Measurements from ENCODE around the gene RAB3IP. TPM values are rescaled to one million over a fixed set of nuclear protein-coding genes. Genes with fewer than 3 reads are reported as not detected.

Gene RAB3IP
- total RNA-seq, 4 donors from 2014 or later: 24.1 to 38.4 (median 36.3) TPM

DNA sequence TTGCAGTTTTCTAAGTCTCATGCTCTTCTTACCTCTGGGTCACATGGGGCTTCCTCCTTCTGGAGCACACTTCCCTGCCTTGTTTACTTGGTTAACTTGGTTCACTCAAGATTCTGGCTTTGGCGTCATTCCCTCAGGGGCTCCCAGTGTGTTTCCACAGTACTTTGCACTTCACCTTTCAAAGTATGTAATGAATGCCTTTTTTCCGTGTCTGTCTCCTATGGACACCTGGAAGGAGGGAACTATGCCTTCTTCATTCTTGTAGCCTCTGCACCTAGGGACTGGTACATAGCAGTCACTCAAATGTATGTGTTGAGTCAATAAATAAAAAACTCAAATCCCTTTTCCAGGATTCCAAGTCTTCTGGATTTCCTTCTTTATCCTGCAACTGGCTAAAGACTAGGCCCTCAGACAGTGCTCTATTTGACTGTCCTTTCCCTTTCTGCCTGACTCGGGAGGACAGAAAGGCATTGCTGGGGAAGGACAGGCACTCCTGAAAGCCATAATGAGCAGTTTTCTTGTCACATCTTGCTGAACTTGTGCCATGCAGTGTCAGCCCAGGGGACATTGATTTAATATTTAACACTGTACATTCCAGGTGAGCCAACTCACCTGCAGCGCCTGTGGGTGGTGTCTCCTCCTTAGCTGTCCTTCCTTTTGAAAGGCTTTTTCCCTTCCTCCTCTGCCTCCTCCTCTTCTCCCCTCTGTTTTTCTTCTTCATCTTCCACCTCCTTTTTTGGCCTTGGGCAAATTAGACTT lies 99.2 kb downstream of the RAB3IP start:
- Histone ChIP-seq H3K27ac (peak overlapping the region in 2 of 4 donors; percentile 11 to 35), H3K9me3 (no peaks in the 10 kb centered on the region)
- WGBS, 2 donors (ENCODE audit: low coverage in 1 of 2): 61 to 67% methylated on average over 2 to 4 of the region's 4 CpGs

DNA sequence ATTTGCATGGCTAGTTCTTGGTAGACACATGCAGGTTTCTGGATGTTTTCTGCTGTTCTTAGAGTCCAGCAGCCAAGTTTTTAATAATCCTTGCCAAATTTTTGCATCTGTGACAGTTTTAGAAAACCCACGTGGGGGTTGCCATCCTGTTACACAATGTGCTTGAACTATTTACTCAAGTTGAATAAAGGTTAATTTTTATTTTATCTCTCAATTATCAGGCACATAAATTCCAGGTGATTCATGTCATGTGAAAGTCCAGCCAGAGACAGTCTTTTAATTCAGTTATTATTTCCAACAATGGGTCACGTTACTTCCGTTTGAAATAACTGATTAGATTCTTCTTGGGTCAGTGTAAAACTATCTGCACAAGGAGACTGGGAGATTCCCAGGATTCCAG lies 102.1 kb downstream of the RAB3IP start:
- peaks cover 0 to 11% (median 4%) of the 10 kb centered on the region in 4 donors for H3K4me1 ChIP-seq
- H3K27me3 ChIP-seq: no peaks in the 10 kb centered on the region
- TF ChIP-seq POLR2AphosphoS5 (IDR thresholded peaks at IDR 0.05): no peak
- TF ChIP-seq POLR2A (IDR thresholded peaks at IDR 0.05): no peak
- no peak for TF ChIP-seq EP300 (IDR thresholded peaks at IDR 0.05; ENCODE audit: low read depth)
- TF ChIP-seq, protein P1, sequence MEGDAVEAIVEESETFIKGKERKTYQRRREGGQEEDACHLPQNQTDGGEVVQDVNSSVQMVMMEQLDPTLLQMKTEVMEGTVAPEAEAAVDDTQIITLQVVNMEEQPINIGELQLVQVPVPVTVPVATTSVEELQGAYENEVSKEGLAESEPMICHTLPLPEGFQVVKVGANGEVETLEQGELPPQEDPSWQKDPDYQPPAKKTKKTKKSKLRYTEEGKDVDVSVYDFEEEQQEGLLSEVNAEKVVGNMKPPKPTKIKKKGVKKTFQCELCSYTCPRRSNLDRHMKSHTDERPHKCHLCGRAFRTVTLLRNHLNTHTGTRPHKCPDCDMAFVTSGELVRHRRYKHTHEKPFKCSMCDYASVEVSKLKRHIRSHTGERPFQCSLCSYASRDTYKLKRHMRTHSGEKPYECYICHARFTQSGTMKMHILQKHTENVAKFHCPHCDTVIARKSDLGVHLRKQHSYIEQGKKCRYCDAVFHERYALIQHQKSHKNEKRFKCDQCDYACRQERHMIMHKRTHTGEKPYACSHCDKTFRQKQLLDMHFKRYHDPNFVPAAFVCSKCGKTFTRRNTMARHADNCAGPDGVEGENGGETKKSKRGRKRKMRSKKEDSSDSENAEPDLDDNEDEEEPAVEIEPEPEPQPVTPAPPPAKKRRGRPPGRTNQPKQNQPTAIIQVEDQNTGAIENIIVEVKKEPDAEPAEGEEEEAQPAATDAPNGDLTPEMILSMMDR (IDR thresholded peaks at IDR 0.05): no peak
- H3K27ac ChIP-seq: no peak overlapping the region
- no peak for DNase-seq
- H3K4me3 ChIP-seq: no peak overlapping the region
- intact Hi-C loops (cut with DNase I; ENCODE audit: low total_unique reads) (no loop called here), in situ Hi-C loops (cut with MboI; ENCODE audit: low pct_ligation_motif_present in 1 of 4, low pct_unique_long_range_greater_than_20kb in 1 of 4, low sequenced_read_pairs in 3 of 4) (no loop called here)
- 17 to 65% methylated on average over 1 to 3 of the region's 3 CpGs for WGBS, 2 donors (ENCODE audit: low coverage in 1 of 2)
- no peaks in the 10 kb centered on the region for H3K9me3 ChIP-seq
- no peaks in the 10 kb centered on the region for H3K36me3 ChIP-seq

More for the DNA sequence above, 99.2 kb downstream of the RAB3IP start:
- no peaks in the 10 kb centered on the region for H3K27me3 ChIP-seq
- H3K4me1 ChIP-seq: peaks cover 0 to 18% (median 4%) of the 10 kb centered on the region in 4 donors
- TF ChIP-seq EP300 (IDR thresholded peaks at IDR 0.05; ENCODE audit: low read depth): no peak
- no peak for TF ChIP-seq POLR2AphosphoS5 (IDR thresholded peaks at IDR 0.05)
- TF ChIP-seq POLR2A (IDR thresholded peaks at IDR 0.05): no peak
- TF ChIP-seq, protein P1 (IDR thresholded peaks at IDR 0.05): no peak
- DNase-seq: peak; percentile 19
- no peaks in the 10 kb centered on the region for H3K36me3 ChIP-seq
- intact Hi-C loops (cut with DNase I; ENCODE audit: low total_unique reads): loop anchor here (5.0 kb wide), 1 partner anchor 1209 kb away; no protein-coding TSS in a partner anchor
- H3K4me3 ChIP-seq: no peak overlapping the region
- in situ Hi-C loops (cut with MboI; ENCODE audit: low pct_ligation_motif_present in 1 of 4, low pct_unique_long_range_greater_than_20kb in 1 of 4, low sequenced_read_pairs in 3 of 4): no loop called here

DNA sequence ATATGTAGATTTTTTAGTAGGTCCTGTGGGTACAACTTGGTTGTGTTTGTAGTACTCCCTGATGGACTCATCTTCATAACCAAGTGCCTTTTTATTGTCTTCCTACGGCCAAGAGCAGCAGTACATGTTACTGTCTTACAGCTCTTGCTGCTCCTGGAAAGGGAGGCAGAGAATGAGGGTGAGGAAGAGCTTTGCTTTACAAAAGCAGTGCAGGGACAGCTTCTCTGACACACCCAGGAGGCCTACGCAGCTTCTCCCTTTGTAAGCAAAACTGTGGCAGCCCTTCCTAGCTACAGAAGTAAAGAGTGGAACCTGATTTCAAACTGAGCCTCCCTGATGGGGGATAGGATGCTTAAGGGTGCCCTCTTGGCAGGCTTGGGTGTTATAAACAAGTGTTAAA lies 104.9 kb downstream of the RAB3IP start:
- 66% methylated on average over 2 of the region's 2 CpGs; no CpG with 5 or more reads in 1 of the 2 donors for WGBS, 2 donors (ENCODE audit: low coverage in 1 of 2)
- H3K27me3 ChIP-seq: no peaks in the 10 kb centered on the region
- no peaks in the 10 kb centered on the region for H3K36me3 ChIP-seq
- no peak for DNase-seq
- H3K9me3 ChIP-seq: no peaks in the 10 kb centered on the region
- intact Hi-C loops (cut with DNase I; ENCODE audit: low total_unique reads): no loop called here
- TF ChIP-seq POLR2AphosphoS5 (IDR thresholded peaks at IDR 0.05): no peak
- no peak overlapping the region for H3K4me3 ChIP-seq
- no peak overlapping the region for H3K27ac ChIP-seq
- no peaks in the 10 kb centered on the region for H3K4me1 ChIP-seq
- in situ Hi-C loops (cut with MboI; ENCODE audit: low pct_ligation_motif_present in 1 of 4, low pct_unique_long_range_greater_than_20kb in 1 of 4, low sequenced_read_pairs in 3 of 4): no loop called here

DNA sequence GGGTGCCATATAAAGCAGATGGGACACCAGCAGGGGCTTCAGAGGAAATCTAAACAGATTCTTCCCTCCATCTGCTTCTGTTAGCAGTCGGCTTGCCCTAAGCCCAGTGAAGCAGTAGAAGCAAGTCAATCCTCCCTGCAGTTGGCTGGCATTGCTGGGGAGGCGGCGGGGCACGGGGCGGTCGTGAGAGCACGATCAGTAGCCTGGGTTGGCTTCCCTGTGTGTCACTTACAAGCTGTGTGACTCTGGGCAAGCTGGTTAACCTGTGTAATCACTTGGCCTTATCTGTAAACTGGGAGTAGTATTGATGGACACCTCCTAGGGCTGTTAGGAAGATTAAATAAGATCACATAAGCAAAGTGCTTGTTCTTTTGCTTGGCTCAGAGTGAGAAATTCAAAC lies 105.8 kb downstream of the RAB3IP start:
- H3K4me1 ChIP-seq: no peaks in the 10 kb centered on the region
- TF ChIP-seq EP300 (IDR thresholded peaks at IDR 0.05; ENCODE audit: low read depth): no peak
- no peak for TF ChIP-seq POLR2AphosphoS5 (IDR thresholded peaks at IDR 0.05)
- TF ChIP-seq, protein P1 (IDR thresholded peaks at IDR 0.05): no peak
- TF ChIP-seq POLR2A (IDR thresholded peaks at IDR 0.05): no peak
- in situ Hi-C loops (cut with MboI; ENCODE audit: low pct_ligation_motif_present in 1 of 4, low pct_unique_long_range_greater_than_20kb in 1 of 4, low sequenced_read_pairs in 3 of 4): no loop called here
- H3K9me3 ChIP-seq: no peaks in the 10 kb centered on the region
- no peak overlapping the region for H3K4me3 ChIP-seq
- no peak overlapping the region for H3K27ac ChIP-seq
- H3K36me3 ChIP-seq: no peaks in the 10 kb centered on the region
- DNase-seq: no peak
- intact Hi-C loops (cut with DNase I; ENCODE audit: low total_unique reads): no loop called here
- 94% methylated on average over 7 of the region's 7 CpGs; no CpG with 5 or more reads in 1 of the 2 donors for WGBS, 2 donors (ENCODE audit: low coverage in 1 of 2)
- H3K27me3 ChIP-seq: no peaks in the 10 kb centered on the region
